Measurements from ENCODE around the gene PCNX3.

- TF ChIP-seq CTCF (IDR thresholded peaks at IDR 0.05) (peak; percentile 38 to 98 (median 80)), POLR2A (IDR thresholded peaks at IDR 0.05) (no peak)
Measured at GRCh38 chr11:65574109-65574810, 41.3 kb upstream of the PCNX3 start.
